NCI-H1048 (cell line): ENCODE results near the gene DNAH12.
"Not testable (repeated sequence)": the region's sequence is repeated elsewhere in the genome, so short reads cannot be mapped to it uniquely, and the experiment has no call there.

Experiments used
- DNase-seq: peaks from one replicate; lab custom pipeline; 2025; lab: John Stamatoyannopoulos, UW

DNAH12 gene

GRCh38 chr3:57420001-57420400 lies 124.1 kb downstream of the DNAH12 start:
- no peak for DNase-seq

GRCh38 chr3:57411715-57412114 lies 132.4 kb downstream of the DNAH12 start:
- DNase-seq, result no peak

- no peak for DNase-seq
Observed at GRCh38 chr3:57409471-57409870, 134.7 kb downstream of the DNAH12 start.

- no peak for DNase-seq
Observed at GRCh38 chr3:57402675-57403074, 141.5 kb downstream of the DNAH12 start.

- DNase-seq, result no peak
Observed at GRCh38 chr3:57397175-57398026, 146.7 kb downstream of the DNAH12 start.

GRCh38 chr3:57393977-57394376 lies 150.2 kb downstream of the DNAH12 start:
- no peak for DNase-seq

- DNase-seq, result no peak
Observed at GRCh38 chr3:57391767-57392166, 152.4 kb downstream of the DNAH12 start.

GRCh38 chr3:57389271-57389670 lies 154.9 kb downstream of the DNAH12 start:
- DNase-seq, result no peak

- DNase-seq, result no peak
Observed at GRCh38 chr3:57386307-57386706, 157.8 kb downstream of the DNAH12 start.

- no peak for DNase-seq
Observed at GRCh38 chr3:57385498-57385897, 158.6 kb downstream of the DNAH12 start.

- no peak for DNase-seq
Observed at GRCh38 chr3:57383838-57384237, 160.3 kb downstream of the DNAH12 start.

GRCh38 chr3:57383406-57383805 lies 160.7 kb downstream of the DNAH12 start:
- no peak for DNase-seq

GRCh38 chr3:57382933-57383332 lies 161.2 kb downstream of the DNAH12 start:
- DNase-seq, result no peak

- no peak for DNase-seq
Observed at GRCh38 chr3:57370341-57370740, 173.8 kb downstream of the DNAH12 start.

- not testable (repeated sequence) for DNase-seq
Observed at GRCh38 chr3:57365089-57365488, 179.1 kb downstream of the DNAH12 start.

GRCh38 chr3:57356275-57356674 lies 187.9 kb downstream of the DNAH12 start:
- DNase-seq, result not testable (repeated sequence)

GRCh38 chr3:57354768-57355167 lies 189.4 kb downstream of the DNAH12 start:
- no peak for DNase-seq

- DNase-seq, result no peak
Observed at GRCh38 chr3:57350271-57350670, 193.9 kb downstream of the DNAH12 start.

GRCh38 chr3:57339071-57339642 lies 205.0 kb downstream of the DNAH12 start:
- not testable (repeated sequence) for DNase-seq

- not testable (repeated sequence) for DNase-seq
Observed at GRCh38 chr3:57338272-57339070, 205.7 kb downstream of the DNAH12 start.

GRCh38 chr3:57335283-57335938 lies 208.7 kb downstream of the DNAH12 start:
- no peak for DNase-seq

GRCh38 chr3:57331078-57331610 lies 213.0 kb downstream of the DNAH12 start:
- no peak for DNase-seq
